Measurements from ENCODE around the gene C1QBP.
A peak's percentile ranks its signal among the peaks of the same experiment; 100 is the strongest.
"Not testable (repeated sequence)": the region's sequence is repeated elsewhere in the genome, so short reads cannot be mapped to it uniquely, and the experiment has no call there.

The C1QBP gene

GRCh38 chr17:5431949-5432556 is 6.9 kb downstream of the C1QBP start:
- no peak for DNase-seq

- DNase-seq, result not testable (repeated sequence)
Observed at GRCh38 chr17:5431234-5431633, 7.7 kb downstream of the C1QBP start.

GRCh38 chr17:5430413-5430999 is 8.4 kb downstream of the C1QBP start:
- DNase-seq, result no peak

GRCh38 chr17:5429191-5429887 is 9.6 kb downstream of the C1QBP start:
- no peak for DNase-seq

GRCh38 chr17:5425826-5426225 is 13.1 kb downstream of the C1QBP start:
- no peak for DNase-seq

- DNase-seq, result no peak
Observed at GRCh38 chr17:5424909-5425308, 14.0 kb downstream of the C1QBP start.

GRCh38 chr17:5422505-5422904 is 16.4 kb downstream of the C1QBP start:
- DNase-seq, result no peak

GRCh38 chr17:5419959-5420653 is 18.8 kb downstream of the C1QBP start, which contains the start of gene RPAIN:
Gene RPAIN (plus strand): TSS chr17:5420182. CDS start chr17:5420211, 29 bp downstream.
- DNase-seq, result peak; percentile 74

- peak; percentile 93 for DNase-seq
Observed at GRCh38 chr17:5419356-5419958, 19.5 kb downstream of the C1QBP start, which contains the start of gene NUP88. Gene NUP88 (minus strand): TSS chr17:5419662. CDS start chr17:5419650, 12 bp downstream.

GRCh38 chr17:5418858-5419355 is 20.0 kb downstream of the C1QBP start:
- DNase-seq, result peak; percentile 31

- no peak for DNase-seq
Observed at GRCh38 chr17:5416901-5417300, 22.1 kb downstream of the C1QBP start.

- no peak for DNase-seq
Observed at GRCh38 chr17:5413682-5414081, 25.3 kb downstream of the C1QBP start.

- DNase-seq, result no peak
Observed at GRCh38 chr17:5410594-5411272, 28.2 kb downstream of the C1QBP start.

- no peak for DNase-seq
Observed at GRCh38 chr17:5408186-5408585, 30.8 kb downstream of the C1QBP start.

- no peak for DNase-seq
Observed at GRCh38 chr17:5405400-5405799, 33.6 kb downstream of the C1QBP start.

- no peak for DNase-seq
Observed at GRCh38 chr17:5399767-5400166, 39.2 kb downstream of the C1QBP start.

GRCh38 chr17:5396612-5397011 is 42.3 kb downstream of the C1QBP start:
- no peak for DNase-seq

- no peak for DNase-seq
Observed at GRCh38 chr17:5391678-5392077, 47.3 kb downstream of the C1QBP start.

Measured in activated CD4-positive, alpha-beta T cell treated with anti-CD3 and anti-CD28 coated beads for 1 hour (primary cell).